ENCODE results near the gene STKLD1.
A peak's percentile ranks its signal among the peaks of the same experiment; 100 is the strongest.
"Not testable (repeated sequence)": the region's sequence is repeated elsewhere in the genome, so short reads cannot be mapped to it uniquely, and the experiment has no call there.

Gene STKLD1

DNA sequence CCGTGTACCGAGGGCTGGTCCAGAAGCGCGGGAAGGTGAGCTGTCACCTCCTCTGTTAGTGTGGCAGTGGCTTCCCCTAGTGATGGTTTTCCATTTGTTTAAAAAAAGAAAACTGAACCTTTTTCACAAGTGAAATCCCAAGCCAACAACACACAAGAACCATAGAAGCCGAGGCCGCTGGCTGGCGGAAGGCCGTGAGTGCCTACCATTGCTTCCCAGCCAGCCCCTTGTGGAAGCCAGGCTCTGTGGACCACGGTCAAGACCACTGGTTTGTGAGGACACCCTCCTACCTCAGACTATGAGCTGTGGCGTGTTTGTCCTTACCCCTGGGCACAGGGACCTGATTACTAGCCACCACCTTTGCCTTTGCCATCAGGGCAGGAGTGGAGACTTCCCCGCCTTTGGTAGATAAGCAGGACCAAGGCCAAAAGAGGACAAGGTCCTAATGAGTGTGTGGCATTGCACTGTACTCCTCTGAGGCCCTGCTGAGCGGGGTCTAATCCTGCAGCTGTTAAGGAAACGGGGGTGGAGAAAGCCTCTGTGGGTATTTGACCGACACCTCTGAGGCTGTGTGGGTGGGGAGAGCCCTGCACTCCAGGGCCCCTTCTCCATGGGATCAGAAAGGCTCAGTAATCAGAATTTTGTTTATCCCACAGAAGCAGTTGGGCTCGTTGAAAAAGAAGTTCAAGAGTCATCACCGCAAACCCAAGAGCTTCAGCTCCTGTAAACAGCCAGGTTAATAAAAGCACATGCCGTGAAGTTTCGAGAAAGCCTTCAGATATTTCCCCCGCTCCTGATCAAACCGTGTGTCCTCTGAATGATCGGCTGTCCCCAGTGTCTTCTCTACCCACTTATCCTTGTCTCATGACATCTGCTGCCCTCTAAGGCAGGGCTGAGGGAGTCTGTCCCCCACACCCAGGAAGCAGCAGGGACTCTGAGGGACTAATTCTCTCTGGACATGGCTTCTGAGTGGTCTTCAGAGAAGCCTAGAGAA is 15.5 kb upstream of the STKLD1 start:
- no peak for DNase-seq (ENCODE audit: low read depth in 2 of 2, low spot score in 1 of 2)

DNA sequence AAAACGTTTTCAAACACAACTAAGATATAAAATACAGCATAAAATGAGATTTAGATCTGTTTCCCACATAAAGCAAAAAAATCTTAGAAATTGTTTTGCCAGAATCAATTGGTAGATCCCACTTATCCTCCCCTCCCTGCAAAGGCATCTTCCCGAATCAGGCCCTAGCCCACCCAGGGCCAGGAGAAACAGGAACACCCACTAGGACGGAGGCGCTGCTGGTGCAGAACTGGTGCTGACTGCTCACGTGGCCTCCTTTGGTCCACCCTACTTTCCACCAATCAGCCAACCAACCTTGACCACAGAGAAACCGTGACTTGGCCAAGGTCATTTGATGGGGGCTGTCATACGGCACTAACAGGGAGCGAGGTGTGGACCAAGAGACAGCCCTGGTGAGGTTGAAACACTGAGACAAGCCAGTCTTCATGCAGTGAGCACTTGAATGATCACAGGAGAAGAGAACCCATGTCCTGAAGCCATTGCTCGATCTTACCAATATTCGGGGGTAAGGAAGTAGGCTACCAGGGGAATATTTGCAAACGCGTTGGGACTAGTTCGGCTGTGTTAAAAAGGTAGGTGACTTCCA is 14.6 kb upstream of the STKLD1 start:
- no peak for DNase-seq (ENCODE audit: low read depth in 2 of 2, low spot score in 1 of 2)

DNA sequence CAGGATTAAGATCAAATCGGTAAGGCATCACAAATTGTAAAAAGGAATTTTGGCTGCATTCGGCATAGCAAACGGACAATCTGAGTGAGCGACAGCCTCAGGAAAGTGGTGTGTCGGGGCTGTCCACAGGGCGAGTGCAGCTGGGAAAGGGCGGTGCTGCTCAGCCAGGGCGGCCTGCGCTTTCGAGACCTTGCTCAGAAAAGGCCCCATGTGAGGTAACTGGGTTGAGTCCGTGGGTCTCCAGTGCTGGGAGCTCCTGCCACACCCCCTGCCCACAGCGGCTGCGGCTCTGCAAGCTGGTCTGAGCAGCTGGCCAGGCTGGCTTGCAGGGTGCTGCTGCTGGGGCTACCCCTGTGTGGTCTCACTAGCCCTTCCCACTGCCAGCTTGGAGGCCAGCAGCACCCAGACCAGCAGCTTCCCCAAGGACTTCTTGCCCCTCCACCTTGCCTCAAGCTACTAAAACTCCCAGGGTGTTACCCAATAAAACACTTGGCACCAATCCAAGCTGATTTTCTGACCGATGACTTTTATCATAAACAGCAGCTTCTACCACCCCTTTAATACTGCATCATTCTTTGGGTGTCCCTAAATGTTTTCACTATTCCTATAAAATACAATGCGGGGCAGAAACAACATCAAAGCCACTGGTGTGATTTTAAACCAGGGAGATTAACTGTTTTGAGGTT is 13.7 kb upstream of the STKLD1 start:
- no peak for DNase-seq (ENCODE audit: low read depth in 2 of 2, low spot score in 1 of 2)

DNA sequence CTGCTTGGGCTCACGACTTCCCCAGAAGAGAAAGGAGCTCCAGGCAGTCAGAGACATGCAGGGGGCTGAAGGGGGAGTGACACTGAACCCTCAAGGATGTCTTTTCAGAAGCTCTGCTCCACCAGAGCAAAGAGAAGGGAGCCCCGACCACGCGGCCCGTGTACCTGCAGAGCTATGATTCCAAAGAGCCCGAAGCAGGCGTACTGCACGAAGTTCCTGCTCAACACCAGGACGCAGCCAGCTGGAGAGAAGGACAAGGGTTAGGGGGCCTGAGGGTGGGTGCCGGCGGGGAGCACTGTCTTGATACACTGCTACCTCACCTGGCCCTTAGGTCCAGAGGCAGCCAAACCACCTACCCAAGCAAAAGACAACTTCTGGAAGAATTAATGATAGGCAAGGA is 9.7 kb upstream of the STKLD1 start:
- DNase-seq (ENCODE audit: low read depth in 2 of 2, low spot score in 1 of 2), result no peak

DNA sequence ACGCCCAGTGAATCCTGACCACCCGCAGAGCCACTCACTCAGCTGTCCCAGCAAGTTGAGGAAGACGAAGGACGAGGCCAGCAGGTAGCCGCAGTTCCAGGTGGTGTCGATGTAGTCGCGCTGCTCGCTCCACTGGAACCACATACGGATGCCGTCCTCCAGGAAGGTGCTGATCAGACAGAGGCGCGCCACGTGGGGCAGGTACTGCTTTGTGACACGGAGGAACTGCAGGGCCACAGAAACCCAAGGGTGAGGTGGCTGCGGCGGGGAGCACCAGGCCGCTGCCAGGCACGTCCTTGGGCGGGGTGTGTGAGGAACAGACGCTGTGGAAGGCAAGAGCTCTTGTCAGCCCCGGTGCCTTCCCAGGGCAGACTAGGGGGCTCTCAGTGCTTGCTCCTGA is 8.9 kb upstream of the STKLD1 start:
- no peak for DNase-seq (ENCODE audit: low read depth in 2 of 2, low spot score in 1 of 2)

DNA sequence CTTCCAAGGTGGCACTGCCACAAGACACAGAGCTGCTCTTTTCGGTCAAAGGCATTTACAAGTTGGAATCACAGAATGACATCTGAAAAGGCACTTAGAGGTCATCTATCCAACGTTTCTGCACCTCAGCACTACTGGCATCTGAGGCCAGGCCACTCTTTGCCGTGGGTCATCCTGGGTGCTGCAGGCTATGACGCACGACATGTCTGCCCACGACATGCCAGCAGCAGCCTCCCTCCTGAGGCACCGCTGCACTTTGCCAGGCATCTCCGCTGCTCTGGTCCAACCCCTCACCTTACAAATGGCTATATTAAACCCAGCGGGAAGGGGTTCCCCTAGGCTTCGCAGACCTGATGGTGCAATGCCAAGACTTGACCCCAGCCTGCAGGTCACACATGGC is 8.4 kb upstream of the STKLD1 start:
- no peak for DNase-seq (ENCODE audit: low read depth in 2 of 2, low spot score in 1 of 2)

DNA sequence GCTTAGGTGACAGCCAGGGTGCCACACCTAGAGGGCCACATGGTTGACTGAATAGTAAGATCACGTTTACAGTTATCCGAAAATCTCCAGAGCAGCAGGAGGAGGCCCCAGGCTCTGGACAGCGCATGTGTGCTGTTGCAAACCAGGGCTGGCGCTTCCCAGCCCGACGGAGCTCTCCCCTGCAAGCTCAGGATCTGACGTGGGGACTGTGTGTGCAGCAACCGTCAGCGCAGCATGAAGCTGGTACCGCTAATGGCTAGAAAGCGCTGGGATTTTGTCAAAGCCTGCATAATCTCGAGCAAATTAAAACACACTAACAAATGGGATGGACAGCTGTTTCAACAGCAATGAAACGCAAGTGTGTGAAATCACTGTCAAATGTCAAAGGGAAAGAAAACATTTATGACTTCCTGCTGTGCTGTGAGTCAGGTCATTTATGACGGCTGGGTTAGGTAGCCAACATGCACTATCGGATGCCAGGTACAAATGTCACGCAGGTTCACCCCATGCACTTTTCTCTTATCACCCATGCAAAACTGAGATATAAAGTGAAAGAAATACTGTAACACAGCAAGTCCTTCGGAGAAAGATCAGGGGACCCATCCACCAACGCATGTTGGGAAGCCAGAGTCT is 7.8 kb upstream of the STKLD1 start:
- DNase-seq (ENCODE audit: low read depth in 2 of 2, low spot score in 1 of 2), result no peak

DNA sequence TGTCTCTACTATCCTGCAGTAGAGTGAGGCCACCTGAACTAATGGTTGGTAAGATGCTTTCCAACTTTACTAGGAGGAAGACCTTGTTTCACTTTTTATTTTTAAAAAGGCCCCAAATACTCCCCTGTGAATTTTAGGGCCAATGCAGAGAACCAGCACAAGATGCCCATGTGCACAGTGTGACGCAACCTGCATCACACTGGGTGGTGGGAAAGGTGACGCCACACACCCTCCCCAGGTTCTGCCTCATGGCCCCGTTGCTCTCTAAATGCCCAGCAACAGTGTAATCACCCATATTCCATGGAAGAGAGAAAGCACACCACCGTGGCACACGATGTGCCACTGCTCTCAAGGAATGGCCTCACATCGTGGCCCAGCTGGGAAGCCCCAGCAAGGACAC is 6.7 kb upstream of the STKLD1 start:
- no peak for DNase-seq (ENCODE audit: low read depth in 2 of 2, low spot score in 1 of 2)

DNA sequence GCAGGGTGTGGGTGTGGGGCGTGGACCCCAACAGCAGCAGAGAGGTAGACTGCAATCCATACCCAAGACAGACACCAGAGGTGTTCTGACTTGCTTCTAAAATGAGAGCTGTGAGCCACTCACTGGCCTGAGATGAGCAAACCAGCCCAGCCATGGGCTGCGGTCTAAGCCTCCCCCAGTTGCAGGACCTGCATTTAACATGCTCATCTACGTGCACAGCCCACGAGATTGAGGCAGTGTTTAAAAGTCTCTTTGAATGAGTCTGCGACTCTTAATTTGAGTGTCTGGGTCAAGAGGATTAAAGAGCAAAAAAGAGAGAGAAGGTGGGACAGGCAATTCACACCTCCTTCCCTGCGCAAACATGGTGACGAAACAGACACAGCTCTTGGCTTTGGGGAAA is 6.2 kb upstream of the STKLD1 start:
- no peak for DNase-seq (ENCODE audit: low read depth in 2 of 2, low spot score in 1 of 2)

DNA sequence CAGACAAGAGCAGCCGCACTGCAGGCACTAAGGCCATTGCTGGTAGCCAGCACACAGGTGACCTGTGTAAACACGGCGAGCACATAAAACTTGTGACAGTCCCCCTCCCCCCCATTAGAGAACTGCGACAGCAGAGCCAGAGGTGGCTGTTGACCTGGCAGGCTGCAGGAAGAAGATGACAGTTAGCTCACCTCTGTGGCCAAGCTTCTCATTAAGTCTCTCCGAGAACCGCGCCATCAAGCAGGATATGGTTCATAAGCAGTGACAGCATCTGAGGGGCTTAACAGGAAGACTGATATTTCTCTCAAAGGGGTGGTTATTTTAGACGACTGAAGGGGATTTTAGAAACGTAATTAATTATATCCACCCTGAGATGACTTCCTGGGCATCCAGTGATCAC is 5.5 kb upstream of the STKLD1 start:
- no peak for DNase-seq (ENCODE audit: low read depth in 2 of 2, low spot score in 1 of 2)

DNA sequence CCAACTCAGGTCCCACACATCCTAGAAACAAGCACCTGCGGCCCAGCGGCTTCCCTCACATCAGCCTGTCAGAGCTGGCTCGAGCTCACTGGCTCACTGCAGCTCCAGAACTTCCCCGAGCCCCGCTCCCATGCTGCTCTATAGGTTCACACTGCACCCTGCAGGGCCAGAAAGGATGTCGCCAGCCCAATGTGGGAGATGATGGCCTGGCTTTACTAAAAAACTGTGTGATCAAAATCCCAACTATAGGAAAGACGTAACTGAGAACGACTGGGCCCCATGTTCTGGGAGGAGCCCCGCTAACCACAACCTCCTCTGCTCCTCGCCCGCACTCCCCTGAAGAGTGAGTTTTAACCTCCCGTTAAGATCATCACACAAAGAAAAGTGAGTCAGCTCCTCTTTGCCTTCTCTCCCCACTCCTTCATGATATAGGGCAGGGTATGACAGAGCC is 4.9 kb upstream of the STKLD1 start:
- DNase-seq (ENCODE audit: low read depth in 2 of 2, low spot score in 1 of 2), result peak in 1 of 2 donors; percentile 41

DNA sequence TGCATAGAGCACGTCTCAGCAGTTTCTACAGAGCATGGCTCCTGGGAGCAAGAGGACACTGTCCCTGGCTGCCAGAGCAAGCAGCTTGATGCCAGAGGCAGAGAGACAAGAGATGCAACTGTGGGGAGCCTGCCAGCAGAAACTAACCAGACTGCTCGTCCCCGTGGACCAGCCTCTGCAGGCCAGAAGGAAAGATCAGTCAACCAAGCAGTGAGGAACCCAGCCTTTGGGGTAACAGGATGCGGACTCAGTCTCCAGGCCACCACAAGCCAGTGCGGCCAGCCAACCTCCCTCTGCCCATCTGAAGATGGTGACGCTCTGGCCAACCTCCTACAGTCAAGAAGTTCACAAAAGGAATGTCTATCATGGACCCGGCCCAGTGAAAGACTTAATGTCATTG is 4.0 kb upstream of the STKLD1 start:
- no peak for DNase-seq (ENCODE audit: low read depth in 2 of 2, low spot score in 1 of 2)

DNA sequence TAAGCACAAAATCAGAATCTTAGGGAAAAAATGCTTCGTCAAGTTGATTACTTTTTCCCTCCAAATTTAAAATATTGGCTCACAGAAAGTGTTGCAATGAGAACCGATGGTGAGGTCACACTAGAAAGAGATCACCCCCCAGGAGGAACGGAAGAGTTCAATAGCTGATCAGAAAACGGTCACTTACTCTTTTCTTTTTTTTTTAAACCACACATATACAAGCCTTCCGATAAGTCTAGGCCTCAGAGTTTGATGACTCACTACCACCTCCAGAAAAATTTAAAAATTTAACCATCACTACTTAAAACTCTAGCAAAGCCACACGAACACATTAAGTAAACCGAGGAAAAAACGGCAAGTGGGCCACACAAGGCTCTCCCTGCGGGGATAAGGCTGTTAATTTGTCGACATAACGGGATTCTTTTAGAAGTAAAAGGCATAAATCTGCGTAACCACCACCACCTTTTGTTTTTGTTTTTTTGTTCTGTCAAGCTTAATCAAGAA is 1.5 kb upstream of the STKLD1 start:
- no peak for DNase-seq (ENCODE audit: low read depth in 2 of 2, low spot score in 1 of 2)

DNA sequence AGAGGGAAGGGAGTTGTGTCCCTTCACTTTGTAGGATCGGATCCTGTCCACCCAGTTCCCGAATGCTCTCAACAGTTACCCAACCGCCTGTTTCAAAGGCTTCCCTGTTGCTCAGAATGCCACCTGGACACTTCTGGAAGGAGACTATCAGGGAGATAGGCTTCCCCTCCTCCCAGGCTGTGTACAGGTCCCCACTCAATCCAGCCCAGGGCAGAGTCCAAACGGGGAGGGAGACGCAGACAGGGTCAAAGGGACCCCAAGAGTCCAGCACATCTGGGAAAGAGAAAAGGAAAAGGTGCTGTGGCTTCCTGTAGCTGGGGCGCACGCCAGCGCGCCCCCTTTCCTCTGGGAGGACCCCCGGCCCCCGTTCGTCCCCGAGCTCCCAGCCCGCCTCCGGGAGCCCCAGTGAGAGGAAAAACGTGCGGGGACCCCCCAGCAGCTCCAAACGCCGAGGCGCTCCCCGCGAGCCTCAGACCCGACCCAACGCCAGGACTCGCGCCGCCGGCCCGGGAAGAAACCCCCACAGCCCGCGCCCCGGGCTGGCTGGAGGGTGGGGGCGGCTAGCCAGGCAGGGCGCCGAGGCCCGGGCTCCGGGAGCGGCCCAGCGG is 946 bp upstream of the STKLD1 start:
- DNase-seq (ENCODE audit: low read depth in 2 of 2, low spot score in 1 of 2), result no peak

DNA sequence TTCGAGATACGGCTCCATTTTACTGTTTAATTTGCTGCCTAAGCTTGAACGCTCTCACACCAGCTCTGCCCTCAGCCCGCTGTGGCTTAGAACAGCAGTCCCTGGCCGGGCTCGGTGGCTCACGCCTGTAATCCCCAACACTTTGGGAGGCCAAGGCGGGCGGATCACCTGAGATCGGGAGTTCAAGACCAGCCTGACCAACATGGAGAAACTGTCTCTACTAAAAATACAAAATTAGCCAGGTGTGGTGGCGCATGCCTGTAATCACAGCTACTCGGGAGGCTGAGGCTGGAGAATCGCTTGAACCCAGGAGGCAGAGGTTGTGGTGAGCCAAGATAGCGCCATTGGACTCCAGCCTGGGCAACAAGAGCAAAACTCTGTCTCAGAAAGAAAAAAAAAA is 1.1 kb downstream of the STKLD1 start:
- DNase-seq (ENCODE audit: low read depth in 2 of 2, low spot score in 1 of 2), result not testable (repeated sequence)

DNA sequence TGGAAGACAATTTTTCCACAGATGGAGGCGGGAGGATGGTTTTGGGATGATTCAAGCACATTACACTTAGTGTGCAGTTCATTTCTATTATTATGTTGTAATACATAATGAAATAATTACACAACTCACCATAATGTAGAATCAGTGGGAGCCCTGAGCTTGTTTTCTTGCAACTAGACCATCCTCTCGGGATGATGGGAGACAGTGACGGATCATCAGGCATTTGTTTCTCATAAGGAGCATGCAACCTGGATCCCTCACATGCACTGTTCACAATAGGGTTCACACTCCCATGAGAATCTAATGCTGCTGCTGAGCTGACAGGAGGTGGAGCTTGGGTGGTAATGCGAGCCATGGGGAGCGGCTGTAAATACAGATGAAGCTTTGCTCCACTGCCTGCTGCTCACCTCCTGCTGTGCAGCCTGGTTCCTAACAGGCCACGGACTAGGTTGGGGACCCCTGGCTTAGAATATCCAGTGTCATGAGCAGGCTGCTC is 1.6 kb downstream of the STKLD1 start:
- DNase-seq (ENCODE audit: low read depth in 2 of 2, low spot score in 1 of 2), result no peak

DNA sequence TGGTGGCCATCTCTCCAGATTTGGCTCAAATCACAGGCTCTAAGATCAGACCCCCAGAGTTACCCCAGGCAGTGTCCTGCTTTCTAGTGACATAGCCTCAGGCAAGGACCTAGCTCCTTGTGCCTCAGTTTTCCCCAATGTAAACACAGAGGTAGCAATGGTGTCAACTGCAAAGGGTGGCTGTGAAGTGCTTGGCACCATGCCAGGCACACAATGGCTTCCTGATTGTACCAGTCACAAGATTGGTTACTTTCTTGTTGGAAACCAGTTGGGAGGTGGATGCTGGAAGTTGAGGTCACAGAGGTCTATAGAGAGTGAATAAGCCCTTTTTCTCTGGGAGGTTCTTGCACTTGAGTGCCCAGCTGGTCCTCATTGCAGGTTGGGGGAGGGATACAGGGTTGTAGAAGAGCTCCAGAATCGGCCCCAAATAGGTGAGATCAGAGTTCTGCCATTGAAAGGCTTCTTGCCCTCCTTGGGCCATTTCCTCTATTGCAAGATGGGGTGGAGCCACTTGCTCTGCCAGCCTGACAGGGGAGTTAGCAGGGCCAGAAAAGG is 2.3 kb downstream of the STKLD1 start:
- DNase-seq (ENCODE audit: low read depth in 2 of 2, low spot score in 1 of 2), result no peak

DNA sequence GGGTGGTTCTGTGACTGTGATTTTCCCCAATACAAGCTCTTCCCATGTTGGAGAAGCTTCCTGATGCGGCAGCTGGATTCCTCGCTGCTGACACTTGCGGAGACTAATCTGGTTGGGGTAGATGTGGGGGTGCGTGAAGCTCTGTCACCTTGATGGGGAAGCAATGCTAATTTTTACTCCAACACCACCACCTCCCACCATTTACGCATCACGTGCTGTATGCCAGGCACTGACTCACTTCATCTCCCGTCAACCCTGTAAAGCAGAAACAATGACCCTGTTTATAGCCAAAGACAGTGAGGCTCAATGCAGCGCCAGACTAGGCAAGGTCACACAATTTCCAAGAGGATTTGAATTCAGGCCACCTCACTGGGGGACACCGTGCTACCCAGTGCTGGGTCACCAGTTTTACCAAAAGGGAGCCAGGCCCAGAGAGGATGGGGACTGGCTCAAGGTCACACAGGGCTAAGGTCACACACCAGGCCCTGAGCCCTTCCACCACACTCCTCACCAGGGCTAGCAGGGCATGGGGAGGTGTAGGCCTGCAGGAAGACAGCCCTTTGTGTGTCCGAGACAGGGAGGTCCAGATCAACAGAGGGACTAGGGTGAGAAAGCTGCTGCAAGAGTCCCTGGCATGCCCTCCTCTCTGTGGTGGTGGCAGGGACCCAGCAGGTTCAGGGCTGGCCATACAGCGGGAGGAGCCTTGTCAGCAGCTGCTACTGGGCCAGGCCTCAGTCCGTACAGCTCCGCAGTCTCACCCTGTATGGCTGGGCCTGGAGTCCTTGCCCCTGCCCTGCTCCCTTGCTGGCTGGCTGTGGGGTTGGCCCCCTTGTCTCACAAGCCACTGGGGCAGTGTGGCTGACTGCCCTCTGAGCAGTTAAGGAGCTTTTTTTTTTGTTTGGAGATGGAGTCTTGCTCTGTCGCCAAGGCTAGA is 3.3 kb downstream of the STKLD1 start:
- no peak for DNase-seq (ENCODE audit: low read depth in 2 of 2, low spot score in 1 of 2)

DNA sequence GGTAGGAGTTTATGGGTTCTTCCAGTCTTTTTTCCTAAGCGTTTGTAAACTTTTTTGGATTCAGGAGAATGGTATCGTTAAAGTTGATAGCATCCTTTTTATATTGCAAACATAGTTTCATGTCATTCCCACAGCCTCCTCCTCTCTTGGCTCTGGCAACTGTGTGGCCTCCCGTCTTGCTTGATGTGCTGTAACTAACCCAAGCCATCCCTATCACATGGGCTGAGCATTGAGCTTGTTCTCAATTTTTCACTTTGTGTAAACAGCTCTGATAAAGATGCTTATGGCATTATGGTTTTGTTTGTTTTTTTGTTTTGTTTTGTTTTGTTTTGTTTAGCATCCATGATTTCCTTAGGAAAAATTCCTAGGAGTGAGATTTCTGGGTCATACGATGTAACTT is 4.6 kb downstream of the STKLD1 start:
- no peak for DNase-seq (ENCODE audit: low read depth in 2 of 2, low spot score in 1 of 2)

Measured in stimulated activated CD8-positive, alpha-beta memory T cell treated with anti-CD3 and anti-CD28 coated beads, Interleukin-4, amount 100 ng/mL, for 4 hours (primary cell).